B cell (primary cell): Measurements from ENCODE around the gene EPB41L4B. TPM values are rescaled to one million over a fixed set of nuclear protein-coding genes. Genes with fewer than 3 reads are reported as not detected.

Experiments
- ATAC-seq: fragments of 200-7000 bp; cut with Tn5 transposase; one replicate; pipeline ENCODE4 v1.10.0; 2021; ENCODE audit warnings: low read depth, mild to moderate bottlenecking, moderate number of reproducible peaks, moderate library complexity
- CTCF ChIA-PET: fragments of 350-600 bp; sonication (Branson Sonifier 250); formaldehyde crosslinking; loops from one replicate; lab custom pipeline; 2021; ENCODE audit warnings: antibody characterized with exemption, inconsistent platforms; lab: Charles Lee
- POLR2A ChIA-PET: fragments of 350-600 bp; sonication (Branson Sonifier 250); formaldehyde crosslinking; loops from one replicate; lab custom pipeline; 2021; ENCODE audit warnings: antibody characterized with exemption; lab: Charles Lee
- DNase-seq: peaks from one replicate; pipeline ENCODE4 v3.0.0; 2013
- H2AFZ ChIP-seq: 2 replicates; pipeline ENCODE4 v1.6.1; 2012; ENCODE audit warnings: mild to moderate bottlenecking, low read depth, low read length; ENCODE audit not compliant: insufficient read depth, poor library complexity, severe bottlenecking
- H3K27ac ChIP-seq, 2 donors: 1 replicate in 1 of 2; 2 replicates in 1 of 2; pipeline ENCODE4 v1.5.1; 2012 to 2013; ENCODE audit warnings: low read length in 2 of 2, mild to moderate bottlenecking in 2 of 2, moderate library complexity in 1 of 2
- H3K27me3 ChIP-seq, 4 experiments: fragments of 200-600 bp in 1 of 4; sonication (generic) in 1 of 4; replicated peaks in 1 of 4; 1 replicate in 2 of 4; 2 replicates in 2 of 4; pipeline versions ENCODE4 v1.6.1 to v1.7.0; 2013 to 2016; ENCODE audit warnings: low read length in 3 of 4, mild to moderate bottlenecking in 2 of 4, mixed read lengths in 1 of 4, moderate library complexity in 1 of 4; ENCODE audit not compliant: insufficient read depth in 4 of 4, control insufficient read depth in 3 of 4; ENCODE audit errors: control extremely low read depth in 1 of 4
- H3K36me3 ChIP-seq, 2 experiments: replicated peaks in 1 of 2; 1 replicate in 1 of 2; 2 replicates in 1 of 2; pipeline versions ENCODE4 v1.6.1 to v1.7.1; 2013; ENCODE audit warnings: low read length in 1 of 2; ENCODE audit not compliant: insufficient read depth in 2 of 2, control insufficient read depth in 1 of 2; ENCODE audit errors: control extremely low read depth in 1 of 2, extremely low read depth in 1 of 2
- H3K4me1 ChIP-seq, 2 donors: fragments of 200-600 bp in 1 of 2; sonication (generic) in 1 of 2; 1 replicate in 1 of 2; 2 replicates in 1 of 2; pipeline versions ENCODE4 v1.5.1 to v1.6.1; 2013 to 2017; ENCODE audit warnings: low read length in 2 of 2; ENCODE audit not compliant: control insufficient read depth in 2 of 2, insufficient read depth in 2 of 2
- H3K4me2 ChIP-seq: replicated peaks from 2 replicates; pipeline ENCODE3; 2012; ENCODE audit warnings: mild to moderate bottlenecking, low read depth, low read length; ENCODE audit not compliant: poor library complexity, severe bottlenecking
- H3K4me3 ChIP-seq, 5 experiments: fragments of 200-600 bp in 1 of 5; sonication (generic) in 1 of 5; 1 replicate in 3 of 5; 2 replicates in 2 of 5; pipeline versions ENCODE4 v1.5.1 to v1.7.0; 2011 to 2016; ENCODE audit warnings: low read length in 4 of 5, mild to moderate bottlenecking in 4 of 5, low read depth in 2 of 5, control low read depth in 1 of 5, moderate library complexity in 1 of 5; ENCODE audit not compliant: insufficient read depth in 1 of 5; ENCODE audit errors: control extremely low read depth in 1 of 5, extremely low read depth in 1 of 5
- H3K79me2 ChIP-seq: fragments of 200-600 bp; sonication (generic); one replicate; pipeline ENCODE4 v1.6.0; 2016; ENCODE audit warnings: low read length; ENCODE audit not compliant: control insufficient read depth, insufficient read depth
- H3K9ac ChIP-seq: fragments of 200-600 bp; sonication (generic); 2 replicates; pipeline ENCODE4 v1.6.1; 2017; ENCODE audit warnings: mild to moderate bottlenecking, low read length, moderate library complexity
- H3K9me3 ChIP-seq, 3 donors: one replicate each; pipeline versions ENCODE4 v1.6.1 to v1.7.1; 2013; ENCODE audit warnings: low read length in 2 of 3; ENCODE audit not compliant: control insufficient read depth in 2 of 3, insufficient read depth in 1 of 3; ENCODE audit errors: control extremely low read depth in 1 of 3
- H4K20me1 ChIP-seq: 2 replicates; pipeline ENCODE4 v1.6.0; 2012; ENCODE audit warnings: mild to moderate bottlenecking, low read length; ENCODE audit not compliant: insufficient read depth, control insufficient read depth, poor library complexity, severe bottlenecking
- H3K27ac Mint-ChIP-seq: one replicate; pipeline ENCODE4 v1.8.0; 2021; ENCODE audit warnings: mixed read lengths
- H3K27me3 Mint-ChIP-seq: one replicate; pipeline ENCODE4 v1.8.0; 2021; ENCODE audit warnings: mixed read lengths
- H3K4me1 Mint-ChIP-seq: one replicate; pipeline ENCODE4 v1.8.0; 2021; ENCODE audit warnings: mixed read lengths
- H3K4me3 Mint-ChIP-seq: one replicate; pipeline ENCODE4 v1.8.0; 2021; ENCODE audit warnings: mixed read lengths
- H3K9me3 Mint-ChIP-seq: one replicate; pipeline ENCODE4 v1.8.0; 2022; ENCODE audit warnings: mixed read lengths; ENCODE audit not compliant: insufficient read depth
- CTCF ChIP-seq: fragments of 200-600 bp; IDR thresholded peaks from one replicate; pipeline ENCODE4 v1.8.0; 2022; ENCODE audit warnings: antibody characterized with exemption, mild to moderate bottlenecking
- EZH2 ChIP-seq: IDR thresholded peaks from 2 replicates; pipeline ENCODE4 v1.6.1; 2012; ENCODE audit warnings: borderline replicate concordance, low read depth, mild to moderate bottlenecking, moderate library complexity, low read length; ENCODE audit not compliant: insufficient read depth, poor library complexity, severe bottlenecking
- WGBS: methylation state at CpG from one replicate; pipeline ENCODE4 v1.1.5; 2013; ENCODE audit warnings: missing lambda C conversion rate; ENCODE audit not compliant: insufficient coverage; 5-methylcytosine and 5-hydroxymethylcytosine counted together
- intact Hi-C: fragments of 100-400 bp; cut with micrococcal nuclease; formaldehyde crosslinking; loops from one replicate; pipeline ENCODE4 v1.10.0; 2022
- polyA plus RNA-seq: library from polyadenylated mRNA; depleted of rRNA; stranded (reverse); fragments of >200 nt; gene quantifications from 2 replicates; pipeline ENCODE4 v1.2.3, GENCODE V29; 2012
- total RNA-seq, 2 donors: library from RNA; stranded (reverse); fragments of 120-200 nt in 1 of 2; gene quantifications; 1 replicate in 1 of 2; 2 replicates in 1 of 2; pipeline versions ENCODE4 v1.2.3 to v1.2.4, GENCODE V29; 2013 to 2022

The EPB41L4B gene
- total and polyA plus RNA-seq, 2 donors (not counting 1 experiment from before 2014, with no cell fraction given) = 2.9 TPM; not detected in 1

GRCh38 chr9:109238655-109239054 lies 82.2 kb downstream of the EPB41L4B start:
- Histone ChIP-seq H3K9ac (no peak overlapping the region), H3K36me3 (no peaks in the 10 kb centered on the region), H3K4me2 (no peak overlapping the region), H3K27ac (no peak overlapping the region), H3K79me2 (no peaks in the 10 kb centered on the region), H3K4me1 (no peaks in the 10 kb centered on the region), H3K4me3 (no peak overlapping the region), H2AFZ (no peak overlapping the region), H4K20me1 (no peaks in the 10 kb centered on the region), H3K27me3 (peaks cover 0 to 18% (median 0%) of the 10 kb centered on the region in 4 experiments), H3K9me3 (no peaks in the 10 kb centered on the region)
- no peak overlapping the region for H3K4me3 Mint-ChIP-seq
- ATAC-seq (no peak), DNase-seq (no peak)
- no peaks in the 10 kb centered on the region for H3K9me3 Mint-ChIP-seq
- H3K27ac Mint-ChIP-seq = no peak overlapping the region
- 70% methylated on average over 3 of the region's 3 CpGs for WGBS
- POLR2A ChIA-PET = no interaction called here
- H3K4me1 Mint-ChIP-seq = no peaks in the 10 kb centered on the region
- intact Hi-C loops = no loop called here
- H3K27me3 Mint-ChIP-seq = peaks cover 44% of the 10 kb centered on the region
- CTCF ChIA-PET = no interaction called here
- no peak for TF ChIP-seq CTCF
- no peak for TF ChIP-seq EZH2

GRCh38 chr9:109238125-109238524 lies 82.7 kb downstream of the EPB41L4B start:
- no peaks in the 10 kb centered on the region for H3K9me3 Mint-ChIP-seq
- H3K27ac Mint-ChIP-seq = no peak overlapping the region
- ATAC-seq = no peak
- peaks cover 41% of the 10 kb centered on the region for H3K27me3 Mint-ChIP-seq
- H3K27ac ChIP-seq = no peak overlapping the region
- intact Hi-C loops = no loop called here
- no peak overlapping the region for H3K4me2 ChIP-seq
- no peaks in the 10 kb centered on the region for H3K9me3 ChIP-seq
- H3K27me3 ChIP-seq = peaks cover 0 to 16% (median 0%) of the 10 kb centered on the region in 4 experiments
- ChIA-PET CTCF (no interaction called here), POLR2A (no interaction called here)
- H3K79me2 ChIP-seq = no peaks in the 10 kb centered on the region
- H2AFZ ChIP-seq = no peak overlapping the region
- H3K9ac ChIP-seq = no peak overlapping the region
- no peaks in the 10 kb centered on the region for H4K20me1 ChIP-seq
- TF ChIP-seq CTCF = no peak
- H3K4me1 Mint-ChIP-seq = no peaks in the 10 kb centered on the region
- no peak for DNase-seq
- no peaks in the 10 kb centered on the region for H3K4me1 ChIP-seq
- no peaks in the 10 kb centered on the region for H3K36me3 ChIP-seq
- H3K4me3 ChIP-seq = no peak overlapping the region
- no CpG with 5 or more reads among the region's 4 CpGs for WGBS
- H3K4me3 Mint-ChIP-seq = no peak overlapping the region
